ENCODE measurements around the gene SPARCL1. TPM values are rescaled to one million over a fixed set of nuclear protein-coding genes. Genes with fewer than 3 reads are reported as not detected.

Gene SPARCL1
- not detected in 2 replicates for polyA plus RNA-seq (2011; rRNA removed)
- polyA plus RNA-seq (2012; cell fraction: cytosol; rRNA removed) = not detected in 2 replicates
- polyA plus RNA-seq (2012; cell fraction: nucleus; rRNA removed) = not detected in 2 replicates
- polyA plus RNA-seq (2017; fragmentation: RNase III; extraction: RNeasy Plus Mini Kit Qiagen cat#74134 plus additional on column Dnase treatment) = not detected in 3 replicates
- not detected in 2 replicates for polyA minus RNA-seq (2011; rRNA and poly(A)+ RNA removed)

DNA sequence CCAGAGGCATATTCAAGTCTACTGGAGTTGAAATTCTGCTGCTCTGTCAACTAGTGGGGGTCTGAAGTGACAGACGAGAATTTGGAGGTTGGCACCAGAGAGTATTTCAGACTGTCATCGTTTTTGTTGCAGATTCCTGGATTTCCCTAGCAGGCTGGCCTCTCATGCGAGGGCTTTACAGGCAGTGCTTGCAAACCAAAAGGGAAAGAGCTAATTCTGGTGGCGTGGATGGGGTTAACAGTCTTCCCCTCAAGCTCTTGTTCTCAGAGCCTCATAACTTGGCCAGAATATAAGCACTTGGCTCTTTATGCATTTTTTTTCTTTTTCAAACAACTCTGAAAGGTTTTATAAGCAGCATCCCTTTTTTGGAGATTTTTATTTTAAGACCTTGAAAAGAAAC is at the start of gene SPARCL1:
Gene SPARCL1 (minus strand): TSS at position 190 of the 400 bp plus-strand sequence. CDS start 29,802 bp downstream, outside the sequence.
- FAIRE-seq (no peak), ATAC-seq (no peak), DNase-seq (ENCODE audit: low read depth in 1 of 2, low spot score in 1 of 2) (no peak)
- WGBS (ENCODE audit: missing lambda C conversion rate) = 51% methylated on average over 4 of the region's 4 CpGs
- H3K4me2 ChIP-seq = no peak within 1 kb of the TSS
- H3K27ac ChIP-seq = no peak within 1 kb of the TSS
- ChIA-PET CTCF (interaction anchor here (1.0 to 1.3 kb wide), 2 partner anchors 9 to 15 kb away, joined by 3 read pairs; no protein-coding TSS in a partner anchor), POLR2A (no interaction called here)
- no peak within 1 kb of the TSS for H3K4me3 ChIP-seq
- TF ChIP-seq HOXA7 (CRISPR knock-in tag; IDR thresholded peaks at IDR 0.05) = no peak
- no peak for TF ChIP-seq NR3C1 (IDR thresholded peaks at IDR 0.05)
- no peak for TF ChIP-seq EP300 (IDR thresholded peaks at IDR 0.05)
- TF ChIP-seq MAZ (IDR thresholded peaks at IDR 0.05; ENCODE audit: borderline replicate concordance, low read depth, low read length) = no peak
- no peak for TF ChIP-seq NPAS2 (CRISPR knock-in tag; IDR thresholded peaks at IDR 0.05; ENCODE audit: borderline replicate concordance)
- no peak for TF ChIP-seq FOXS1 (CRISPR knock-in tag; IDR thresholded peaks at IDR 0.05)
- no peak for TF ChIP-seq PBX3 (IDR thresholded peaks at IDR 0.05)
- no peak for TF ChIP-seq ZSCAN20 (CRISPR knock-in tag; IDR thresholded peaks at IDR 0.05)
- TF ChIP-seq, protein P1, sequence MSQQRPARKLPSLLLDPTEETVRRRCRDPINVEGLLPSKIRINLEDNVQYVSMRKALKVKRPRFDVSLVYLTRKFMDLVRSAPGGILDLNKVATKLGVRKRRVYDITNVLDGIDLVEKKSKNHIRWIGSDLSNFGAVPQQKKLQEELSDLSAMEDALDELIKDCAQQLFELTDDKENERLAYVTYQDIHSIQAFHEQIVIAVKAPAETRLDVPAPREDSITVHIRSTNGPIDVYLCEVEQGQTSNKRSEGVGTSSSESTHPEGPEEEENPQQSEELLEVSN (IDR thresholded peaks at IDR 0.05; ENCODE audit: borderline replicate concordance, low read depth) = no peak
- no peak for TF ChIP-seq POLR2A (IDR thresholded peaks at IDR 0.05; ENCODE audit: low read length)
- TF ChIP-seq CHD2 (IDR thresholded peaks at IDR 0.05; ENCODE audit: low read length, partially characterized antibody) = no peak
- TF ChIP-seq ZC3H11A (IDR thresholded peaks at IDR 0.05) = no peak
- no peak for TF ChIP-seq EHMT2 (IDR thresholded peaks at IDR 0.05; ENCODE audit: low read depth)
- no peaks in the 10 kb centered on the region for H3K9me3 ChIP-seq
- H3K4me1 ChIP-seq = no peaks in the 10 kb centered on the region

- TF ChIP-seq RARB (CRISPR knock-in tag; IDR thresholded peaks at IDR 0.05) = no peak
- TF ChIP-seq, protein P2, sequence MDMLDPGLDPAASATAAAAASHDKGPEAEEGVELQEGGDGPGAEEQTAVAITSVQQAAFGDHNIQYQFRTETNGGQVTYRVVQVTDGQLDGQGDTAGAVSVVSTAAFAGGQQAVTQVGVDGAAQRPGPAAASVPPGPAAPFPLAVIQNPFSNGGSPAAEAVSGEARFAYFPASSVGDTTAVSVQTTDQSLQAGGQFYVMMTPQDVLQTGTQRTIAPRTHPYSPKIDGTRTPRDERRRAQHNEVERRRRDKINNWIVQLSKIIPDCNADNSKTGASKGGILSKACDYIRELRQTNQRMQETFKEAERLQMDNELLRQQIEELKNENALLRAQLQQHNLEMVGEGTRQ (IDR thresholded peaks at IDR 0.05) = no peak
- no peak for TF ChIP-seq SREBF2 (IDR thresholded peaks at IDR 0.05)
- no peak for TF ChIP-seq MAX (IDR thresholded peaks at IDR 0.05)
- TF ChIP-seq HOXB13 (CRISPR knock-in tag; IDR thresholded peaks at IDR 0.05; ENCODE audit: low read depth) = no peak
- TF ChIP-seq PHF8 (IDR thresholded peaks at IDR 0.05; ENCODE audit: borderline replicate concordance, low read depth) = no peak
- TF ChIP-seq SMC3 (IDR thresholded peaks at IDR 0.05) = no peak
- TF ChIP-seq TP53 (CRISPR knock-in tag; IDR thresholded peaks at IDR 0.05) = no peak
- TF ChIP-seq NFE2L2 (conservative IDR thresholded peaks at IDR 0.05; ENCODE audit: low read length) = no peak
- no peak for TF ChIP-seq TFCP2L1 (CRISPR knock-in tag; IDR thresholded peaks at IDR 0.05)
- TF ChIP-seq MYC (IDR thresholded peaks at IDR 0.05; ENCODE audit: borderline replicate concordance, low read length) = no peak
- TF ChIP-seq CHD2 (IDR thresholded peaks at IDR 0.05; ENCODE audit: low read length, partially characterized antibody) = no peak
- TF ChIP-seq, protein P1 (IDR thresholded peaks at IDR 0.05; ENCODE audit: borderline replicate concordance, low read depth) = no peak
- ChIA-PET POLR2A (no interaction called here), CTCF (no interaction called here)
- ATAC-seq (no peak), FAIRE-seq (no peak), DNase-seq (ENCODE audit: low read depth in 1 of 2, low spot score in 1 of 2) (no peak)
- no peak overlapping the region for H3K4me3 ChIP-seq
- H3K9me3 ChIP-seq = no peaks in the 10 kb centered on the region
- no peak overlapping the region for H3K27ac ChIP-seq
- no peaks in the 10 kb centered on the region for H3K4me1 ChIP-seq
- H3K4me2 ChIP-seq = no peak overlapping the region
These were observed 46.8 kb upstream of the SPARCL1 start for GRCh38 chr4:87575983-87576382.

All from A549 (cell line).